Neural crest cell (in vitro differentiated cells): ENCODE results near the gene ASPM. TPM values are rescaled to one million over a fixed set of nuclear protein-coding genes. Genes with fewer than 3 reads are reported as not detected.

Experiments used
- DNase-seq: peaks from one replicate; pipeline ENCODE4 v3.0.0; 2021; ENCODE audit warnings: low read depth, mixed read lengths, low spot score
- H3K27ac Mint-ChIP-seq: one replicate; pipeline ENCODE4 v1.8.0; 2021; ENCODE audit warnings: mild to moderate bottlenecking, mixed read lengths; ENCODE audit not compliant: unreplicated experiment
- H3K27me3 Mint-ChIP-seq: 2 replicates; pipeline ENCODE4 v1.8.0; 2021; ENCODE audit warnings: low read depth, mild to moderate bottlenecking, mixed read lengths
- H3K36me3 Mint-ChIP-seq: 2 replicates; pipeline ENCODE4 v1.8.0; 2021; ENCODE audit warnings: low read depth, mild to moderate bottlenecking, mixed read lengths
- H3K4me1 Mint-ChIP-seq: 2 replicates; pipeline ENCODE4 v1.8.0; 2021; ENCODE audit warnings: mixed read lengths
- H3K4me3 Mint-ChIP-seq: one replicate; pipeline ENCODE4 v1.8.0; 2021; ENCODE audit warnings: mild to moderate bottlenecking, mixed read lengths
- H3K9me3 Mint-ChIP-seq: 2 replicates; pipeline ENCODE4 v1.8.0; 2021; ENCODE audit warnings: mixed read lengths
- CTCF ChIP-seq: fragments of 200-600 bp; sonication (generic); conservative IDR thresholded peaks from 2 replicates; pipeline ENCODE4 v1.5.0; 2021; ENCODE audit warnings: antibody characterized with exemption, mild to moderate bottlenecking
- total RNA-seq: library from RNA; stranded (reverse); gene quantifications from 2 replicates; pipeline ENCODE4 v1.2.1, GENCODE V29; 2021

Gene ASPM
- total RNA-seq, 1 donor from 2014 or later: 53.3 TPM

- H3K4me3 Mint-ChIP-seq: no peak overlapping the region
- DNase-seq: no peak
- no peaks in the 10 kb centered on the region for H3K27me3 Mint-ChIP-seq
- H3K27ac Mint-ChIP-seq: no peak overlapping the region
- no peak for TF ChIP-seq CTCF
- H3K4me1 Mint-ChIP-seq: peaks cover 5% of the 10 kb centered on the region
- no peaks in the 10 kb centered on the region for H3K36me3 Mint-ChIP-seq
- no peaks in the 10 kb centered on the region for H3K9me3 Mint-ChIP-seq
These were observed 6.2 kb upstream of the ASPM start for GRCh38 chr1:197152662-197153061.

- Mint-ChIP-seq H3K36me3 (no peaks in the 10 kb centered on the region), H3K27ac (no peak overlapping the region), H3K27me3 (no peaks in the 10 kb centered on the region), H3K4me3 (peak overlapping the region; percentile 29), H3K4me1 (peaks cover 10% of the 10 kb centered on the region), H3K9me3 (no peaks in the 10 kb centered on the region)
- no peak for TF ChIP-seq CTCF
- DNase-seq: no peak
These were observed 4.7 kb upstream of the ASPM start for GRCh38 chr1:197151185-197151584.

DNA sequence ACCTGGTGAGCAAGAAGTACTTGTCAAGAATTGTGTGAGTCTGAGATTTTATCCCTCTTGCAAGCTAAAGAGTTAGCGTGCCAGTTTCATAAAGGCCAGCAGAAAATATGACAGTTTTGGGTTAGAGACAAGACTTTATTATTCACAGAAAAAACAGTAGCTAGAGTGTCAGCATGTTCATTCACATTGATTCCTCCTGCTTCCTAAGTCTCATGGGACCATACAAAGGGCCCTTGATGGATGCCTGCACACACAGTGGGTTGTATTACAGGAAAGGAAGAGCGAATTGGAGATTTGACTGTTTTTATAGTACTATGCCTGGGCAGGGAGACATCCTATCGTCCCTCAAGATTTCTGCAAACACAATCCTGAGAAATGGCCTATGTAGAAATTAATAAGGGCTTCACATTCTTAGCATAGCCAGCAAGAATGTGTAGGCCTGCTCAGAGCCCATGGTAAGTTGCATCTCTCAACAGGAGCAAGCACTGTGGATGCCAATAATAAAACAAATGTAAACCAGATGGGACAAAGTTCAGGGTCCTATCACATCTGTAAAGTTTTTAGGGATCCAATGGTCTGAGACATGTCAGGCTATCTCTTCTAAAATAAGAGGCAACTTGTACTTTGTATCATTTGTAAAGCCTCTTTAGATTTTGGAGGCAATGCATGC, 4.0 kb upstream of the ASPM start:
- DNase-seq: no peak
- no peaks in the 10 kb centered on the region for H3K36me3 Mint-ChIP-seq
- no peak overlapping the region for H3K4me3 Mint-ChIP-seq
- H3K27me3 Mint-ChIP-seq: no peaks in the 10 kb centered on the region
- no peaks in the 10 kb centered on the region for H3K9me3 Mint-ChIP-seq
- TF ChIP-seq CTCF: no peak
- H3K27ac Mint-ChIP-seq: no peak overlapping the region
- peaks cover 10% of the 10 kb centered on the region for H3K4me1 Mint-ChIP-seq

- no peak for DNase-seq
- Mint-ChIP-seq H3K27me3 (no peaks in the 10 kb centered on the region), H3K36me3 (no peaks in the 10 kb centered on the region), H3K9me3 (no peaks in the 10 kb centered on the region), H3K4me1 (peaks cover 17% of the 10 kb centered on the region), H3K4me3 (peak overlapping the region; percentile 48), H3K27ac (no peak overlapping the region)
- TF ChIP-seq CTCF: no peak
These were observed 2.9 kb upstream of the ASPM start for GRCh38 chr1:197149340-197149739.

DNA sequence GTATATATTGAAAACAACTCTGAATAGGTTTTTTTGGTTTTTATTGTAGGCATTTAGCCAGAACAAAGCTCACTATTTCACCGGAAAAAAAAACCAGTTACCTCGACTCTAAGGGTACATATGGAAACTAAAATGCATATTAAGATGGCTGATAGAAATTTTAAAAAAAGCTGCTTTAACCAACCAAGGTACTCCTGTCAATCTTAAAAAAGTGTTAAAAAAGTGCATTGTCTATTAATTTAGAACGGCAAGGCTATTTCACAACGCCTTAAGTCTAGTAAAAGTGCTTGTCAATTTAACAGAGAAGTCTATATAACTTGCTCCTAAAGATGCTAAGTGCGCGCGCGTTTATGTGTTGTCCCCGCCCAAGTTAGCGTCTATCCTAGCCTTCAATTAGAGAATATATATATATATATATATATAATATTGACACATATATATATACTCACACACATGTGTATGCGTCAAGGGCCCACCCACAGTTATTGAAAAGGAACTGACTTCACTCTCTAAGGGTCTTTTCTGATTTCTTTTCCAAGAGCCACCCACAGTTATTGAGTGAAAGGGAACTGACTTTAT, 934 bp downstream of the ASPM start:
- H3K36me3 Mint-ChIP-seq: peaks cover 14% of the 10 kb centered on the region
- H3K4me1 Mint-ChIP-seq: peaks cover 42% of the 10 kb centered on the region
- peak overlapping the region; percentile 94 for H3K4me3 Mint-ChIP-seq
- peak overlapping the region; percentile 92 for H3K27ac Mint-ChIP-seq
- TF ChIP-seq CTCF: no peak
- DNase-seq: no peak
- H3K9me3 Mint-ChIP-seq: no peaks in the 10 kb centered on the region
- H3K27me3 Mint-ChIP-seq: no peaks in the 10 kb centered on the region
